Measurements from ENCODE around the gene ESRP2. TPM values are rescaled to one million over a fixed set of nuclear protein-coding genes. Genes with fewer than 3 reads are reported as not detected.

The ESRP2 gene
- total and polyA plus RNA-seq, 9 of the 15 experiments (the other 6 are each of a cell fraction or from before 2014, with no cell fraction given) = 0.05 to 0.15 (median 0.07) TPM; not detected in 6

GRCh38 chr16:68216240-68216639 lies 19.7 kb downstream of the ESRP2 start:
- H3K4me3 ChIP-seq = no peak overlapping the region
- H3K9me3 ChIP-seq (replicated peaks; ENCODE audit: control insufficient read depth, insufficient read depth, low read depth, low read length) = no peaks in the 10 kb centered on the region
- DNase-seq (ENCODE audit: extremely low read depth in 1 of 4, low spot score in 3 of 4) (no peak), FAIRE-seq (no peak), ATAC-seq (no peak)
- TF ChIP-seq BRD4 (IDR thresholded peaks at IDR 0.05) = no peak
- no peak for TF ChIP-seq BRF1 (IDR thresholded peaks at IDR 0.05; ENCODE audit: borderline replicate concordance, extremely low read depth, insufficient read length)
- TF ChIP-seq ZZZ3 (IDR thresholded peaks at IDR 0.05) = no peak
- TF ChIP-seq RCOR1 (IDR thresholded peaks at IDR 0.05; ENCODE audit: borderline replicate concordance in 1 of 2, low read depth in 2 of 2, low read length in 2 of 2) = no peak
- TF ChIP-seq MXI1 (IDR thresholded peaks at IDR 0.05; ENCODE audit: low read depth, low read length) = no peak
- TF ChIP-seq MAFK (IDR thresholded peaks at IDR 0.05; ENCODE audit: low read length) = no peak
- TF ChIP-seq ATF3 (IDR thresholded peaks at IDR 0.05) = no peak
- TF ChIP-seq ATF3 (CRISPR knock-in tag; conservative IDR thresholded peaks at IDR 0.05) = no peak
- no peak for TF ChIP-seq NONO (IDR thresholded peaks at IDR 0.05; ENCODE audit: low read depth in 2 of 2, low read length in 1 of 2)
- H3K9me1 ChIP-seq (ENCODE audit: control insufficient read depth, insufficient read depth, low read length) = no peaks in the 10 kb centered on the region
- ChIA-PET CTCF (ENCODE audit: low intra/inter-chr PET ratio) (no interaction called here), POLR2A (interaction anchor here (0.6 to 2.3 kb wide), 5 partner anchors 10 to 121 kb away, joined by 3 to 8 read pairs (median 3); no protein-coding TSS in a partner anchor)
- WGBS (ENCODE audit: insufficient coverage, low coverage, missing lambda C conversion rate) = 86% methylated on average over 2 of the region's 3 CpGs
- in situ Hi-C loops (cut with MboI) = no loop called here
- no TSS peak for BruUV-seq (replicated peaks)
- H3K27me3 ChIP-seq (ENCODE audit: control insufficient read depth in 2 of 2, insufficient read depth in 2 of 2, low read length in 2 of 2) = no peaks in the 10 kb centered on the region
- peaks cover 44% of the 10 kb centered on the region for H3K79me2 ChIP-seq (ENCODE audit: control insufficient read depth, insufficient read depth, low read length)
- intact Hi-C loops (cut with micrococcal nuclease) = no loop called here
- no peak overlapping the region for H3K9ac ChIP-seq (ENCODE audit: insufficient read depth in 1 of 2, low read depth in 2 of 2, low read length in 2 of 2)
- no peaks in the 10 kb centered on the region; the same call in 1 of the 2 replicates for H4K20me1 ChIP-seq (replicated peaks; ENCODE audit: control insufficient read depth, insufficient read depth, low read length)
- H3K27ac ChIP-seq (ENCODE audit: extremely low read depth, low read depth, low read length) = no peak overlapping the region
- H3K4me1 ChIP-seq (replicated peaks in 1 of 2; ENCODE audit: control insufficient read depth in 2 of 2, insufficient read depth in 2 of 2, low read length in 2 of 2) = peaks cover 0 to 8% of the 10 kb centered on the region in 2 experiments; a peak in 2 of 5 replicates
- H2AFZ ChIP-seq (ENCODE audit: low read depth, low read length) = no peak overlapping the region
- peaks cover 51% of the 10 kb centered on the region; the same call in 2 of the 3 replicates for H3K36me3 ChIP-seq (ENCODE audit: control insufficient read depth, insufficient read depth, low read length)
- no peak overlapping the region for H3K4me2 ChIP-seq (ENCODE audit: insufficient read depth, low read length)

Data from K562 (cell line).